ENCODE results near the gene ETV5.
"Not testable (repeated sequence)": the region's sequence is repeated elsewhere in the genome, so short reads cannot be mapped to it uniquely, and the experiment has no call there.

ETV5 gene

GRCh38 chr3:186019288-186019687, 89.6 kb downstream of the ETV5 start:
- not testable (repeated sequence) for H3K36me3 ChIP-seq (ENCODE audit: control insufficient read depth, insufficient read depth, low read length, severe bottlenecking); DNase-seq (ENCODE audit: low read depth); H3K4me3 ChIP-seq (ENCODE audit: low read length); H3K27me3 ChIP-seq (replicated peaks; ENCODE audit: control insufficient read depth, insufficient read depth, low read length); H3K9ac ChIP-seq (ENCODE audit: low read length)
- H3K4me1 ChIP-seq (ENCODE audit: control insufficient read depth, insufficient read depth, low read length): peaks cover 23% of the 10 kb centered on the region
- peaks cover 10% of the 10 kb centered on the region for H3K9me3 ChIP-seq (ENCODE audit: control insufficient read depth, low read length)

DNA sequence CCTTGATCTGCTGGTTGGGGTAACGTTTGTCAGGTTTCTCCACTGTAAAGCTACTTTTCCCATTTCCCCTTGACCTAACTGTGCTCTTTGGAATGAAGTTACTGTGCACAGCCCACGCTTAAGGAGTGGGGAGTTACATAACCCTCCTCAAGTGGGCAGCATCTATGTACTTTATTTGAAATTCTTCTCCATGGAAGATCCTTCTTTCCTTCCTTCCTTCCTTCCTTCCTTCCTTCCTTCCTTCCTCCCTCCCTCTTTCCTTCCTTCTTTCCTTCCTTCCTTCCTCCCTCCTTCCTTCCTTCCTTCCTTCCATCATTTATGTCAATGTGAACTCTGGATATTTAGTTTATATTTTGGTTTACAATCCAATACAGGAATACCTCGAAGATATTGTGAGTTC, 94.0 kb downstream of the ETV5 start:
- Histone ChIP-seq H3K4me3 (ENCODE audit: low read length) (no peak overlapping the region), H3K9me3 (ENCODE audit: control insufficient read depth, low read length) (peaks cover 10% of the 10 kb centered on the region), H3K36me3 (ENCODE audit: control insufficient read depth, insufficient read depth, low read length, severe bottlenecking) (no peaks in the 10 kb centered on the region), H3K9ac (ENCODE audit: low read length) (no peak overlapping the region), H3K4me1 (ENCODE audit: control insufficient read depth, insufficient read depth, low read length) (no peaks in the 10 kb centered on the region), H3K27me3 (replicated peaks; ENCODE audit: control insufficient read depth, insufficient read depth, low read length) (peaks cover 2% of the 10 kb centered on the region)
- DNase-seq (ENCODE audit: low read depth): no peak

GRCh38 chr3:186013312-186013711, 95.6 kb downstream of the ETV5 start:
- H3K9ac ChIP-seq (ENCODE audit: low read length): no peak overlapping the region
- H3K36me3 ChIP-seq (ENCODE audit: control insufficient read depth, insufficient read depth, low read length, severe bottlenecking): no peaks in the 10 kb centered on the region
- no peak for DNase-seq (ENCODE audit: low read depth)
- H3K4me1 ChIP-seq (ENCODE audit: control insufficient read depth, insufficient read depth, low read length): no peaks in the 10 kb centered on the region
- H3K4me3 ChIP-seq (ENCODE audit: low read length): no peak overlapping the region
- H3K9me3 ChIP-seq (ENCODE audit: control insufficient read depth, low read length): peaks cover 10% of the 10 kb centered on the region
- peaks cover 2% of the 10 kb centered on the region for H3K27me3 ChIP-seq (replicated peaks; ENCODE audit: control insufficient read depth, insufficient read depth, low read length)

DNA sequence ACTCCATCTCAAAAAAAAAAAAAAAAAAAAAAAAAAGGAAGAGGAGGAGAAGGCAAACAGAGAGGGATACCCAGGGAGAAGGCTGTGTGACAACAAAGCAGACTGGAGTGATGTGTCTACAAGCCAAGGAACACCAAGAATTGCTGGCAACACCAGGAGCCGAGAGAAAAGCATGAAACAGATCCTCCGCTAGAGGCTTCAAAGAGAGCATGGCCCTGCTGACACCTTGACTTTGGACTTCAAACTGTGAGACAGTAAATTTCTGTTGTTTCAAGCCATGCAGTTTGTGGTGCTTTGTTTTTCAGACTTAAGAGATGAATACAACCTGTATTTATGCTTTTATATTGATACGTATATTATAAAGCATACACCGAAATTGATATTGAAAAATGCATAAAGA, 96.8 kb downstream of the ETV5 start:
- Histone ChIP-seq H3K9ac (ENCODE audit: low read length) (no peak overlapping the region), H3K4me3 (ENCODE audit: low read length) (no peak overlapping the region), H3K27me3 (replicated peaks; ENCODE audit: control insufficient read depth, insufficient read depth, low read length) (peaks cover 2% of the 10 kb centered on the region), H3K36me3 (ENCODE audit: control insufficient read depth, insufficient read depth, low read length, severe bottlenecking) (no peaks in the 10 kb centered on the region), H3K4me1 (ENCODE audit: control insufficient read depth, insufficient read depth, low read length) (no peaks in the 10 kb centered on the region), H3K9me3 (ENCODE audit: control insufficient read depth, low read length) (peaks cover 10% of the 10 kb centered on the region)
- DNase-seq (ENCODE audit: low read depth): no peak

DNA sequence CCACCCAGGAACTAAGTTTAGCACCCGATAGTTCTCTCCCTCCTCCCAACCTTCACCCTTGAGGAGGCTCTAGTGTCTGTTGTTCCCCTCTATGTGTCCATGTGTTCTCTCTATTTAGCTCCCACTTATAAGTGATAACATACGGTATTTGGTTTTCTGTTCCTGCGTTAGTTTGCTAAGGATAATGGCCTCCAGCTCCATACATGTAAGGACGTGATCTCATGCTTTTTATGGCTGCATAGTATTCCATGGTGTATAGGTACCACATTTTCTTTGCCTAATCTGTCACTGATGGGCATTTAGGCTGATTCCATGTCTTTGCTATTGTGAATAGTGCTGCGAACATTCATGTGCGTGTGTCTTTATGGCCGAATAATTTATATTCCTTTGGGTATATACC, 104.2 kb downstream of the ETV5 start:
- no peaks in the 10 kb centered on the region for H3K9me3 ChIP-seq (ENCODE audit: control insufficient read depth, low read length)
- no peaks in the 10 kb centered on the region for H3K27me3 ChIP-seq (replicated peaks; ENCODE audit: control insufficient read depth, insufficient read depth, low read length)
- H3K36me3 ChIP-seq (ENCODE audit: control insufficient read depth, insufficient read depth, low read length, severe bottlenecking): no peaks in the 10 kb centered on the region
- H3K4me1 ChIP-seq (ENCODE audit: control insufficient read depth, insufficient read depth, low read length): no peaks in the 10 kb centered on the region
- no peak overlapping the region for H3K9ac ChIP-seq (ENCODE audit: low read length)
- no peak overlapping the region for H3K4me3 ChIP-seq (ENCODE audit: low read length)
- DNase-seq (ENCODE audit: low read depth): no peak

DNA sequence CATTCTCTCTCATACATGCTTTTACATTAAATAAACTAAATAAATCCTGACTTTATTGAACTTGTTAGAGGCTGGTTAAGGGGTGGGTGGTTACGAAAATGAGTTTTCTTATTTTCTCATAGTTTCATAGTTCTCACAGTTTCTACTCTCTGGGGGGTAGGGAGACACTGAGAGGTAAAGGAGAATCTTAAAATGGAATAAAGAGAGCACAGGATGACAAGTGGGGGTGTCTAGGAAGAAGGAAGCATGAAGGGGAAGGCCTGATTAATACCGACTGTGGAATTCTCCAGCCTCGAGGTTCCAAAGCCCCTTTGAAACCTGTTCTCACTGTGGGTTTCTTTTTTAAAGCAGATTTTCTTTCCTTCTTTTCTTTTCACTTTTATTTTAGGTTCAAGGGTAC, 104.7 kb downstream of the ETV5 start:
- H3K36me3 ChIP-seq (ENCODE audit: control insufficient read depth, insufficient read depth, low read length, severe bottlenecking): no peaks in the 10 kb centered on the region
- no peaks in the 10 kb centered on the region for H3K9me3 ChIP-seq (ENCODE audit: control insufficient read depth, low read length)
- no peaks in the 10 kb centered on the region for H3K27me3 ChIP-seq (replicated peaks; ENCODE audit: control insufficient read depth, insufficient read depth, low read length)
- H3K4me1 ChIP-seq (ENCODE audit: control insufficient read depth, insufficient read depth, low read length): no peaks in the 10 kb centered on the region
- H3K4me3 ChIP-seq (ENCODE audit: low read length): no peak overlapping the region
- no peak overlapping the region for H3K9ac ChIP-seq (ENCODE audit: low read length)
- no peak for DNase-seq (ENCODE audit: low read depth)

GRCh38 chr3:186003610-186004009, 105.3 kb downstream of the ETV5 start:
- no peaks in the 10 kb centered on the region for H3K27me3 ChIP-seq (replicated peaks; ENCODE audit: control insufficient read depth, insufficient read depth, low read length)
- no peaks in the 10 kb centered on the region for H3K36me3 ChIP-seq (ENCODE audit: control insufficient read depth, insufficient read depth, low read length, severe bottlenecking)
- no peak overlapping the region for H3K4me3 ChIP-seq (ENCODE audit: low read length)
- no peaks in the 10 kb centered on the region for H3K9me3 ChIP-seq (ENCODE audit: control insufficient read depth, low read length)
- DNase-seq (ENCODE audit: low read depth): no peak
- no peaks in the 10 kb centered on the region for H3K4me1 ChIP-seq (ENCODE audit: control insufficient read depth, insufficient read depth, low read length)
- no peak overlapping the region for H3K9ac ChIP-seq (ENCODE audit: low read length)

- Histone ChIP-seq H3K4me3 (ENCODE audit: low read length) (no peak overlapping the region), H3K9ac (ENCODE audit: low read length) (no peak overlapping the region), H3K27me3 (replicated peaks; ENCODE audit: control insufficient read depth, insufficient read depth, low read length) (no peaks in the 10 kb centered on the region), H3K4me1 (ENCODE audit: control insufficient read depth, insufficient read depth, low read length) (no peaks in the 10 kb centered on the region), H3K36me3 (ENCODE audit: control insufficient read depth, insufficient read depth, low read length, severe bottlenecking) (no peaks in the 10 kb centered on the region), H3K9me3 (ENCODE audit: control insufficient read depth, low read length) (no peaks in the 10 kb centered on the region)
- no peak for DNase-seq (ENCODE audit: low read depth)
Observed at GRCh38 chr3:186002884-186003472, 105.9 kb downstream of the ETV5 start.

- no peak for DNase-seq (ENCODE audit: low read depth)
- Histone ChIP-seq H3K36me3 (ENCODE audit: control insufficient read depth, insufficient read depth, low read length, severe bottlenecking) (no peaks in the 10 kb centered on the region), H3K9me3 (ENCODE audit: control insufficient read depth, low read length) (no peaks in the 10 kb centered on the region), H3K9ac (ENCODE audit: low read length) (no peak overlapping the region), H3K4me3 (ENCODE audit: low read length) (no peak overlapping the region), H3K27me3 (replicated peaks; ENCODE audit: control insufficient read depth, insufficient read depth, low read length) (no peaks in the 10 kb centered on the region), H3K4me1 (ENCODE audit: control insufficient read depth, insufficient read depth, low read length) (no peaks in the 10 kb centered on the region)
Observed at GRCh38 chr3:186001842-186002241, 107.0 kb downstream of the ETV5 start.

GRCh38 chr3:185999221-185999620, 109.7 kb downstream of the ETV5 start:
- Histone ChIP-seq H3K4me3 (ENCODE audit: low read length) (no peak overlapping the region), H3K36me3 (ENCODE audit: control insufficient read depth, insufficient read depth, low read length, severe bottlenecking) (no peaks in the 10 kb centered on the region)

DNA sequence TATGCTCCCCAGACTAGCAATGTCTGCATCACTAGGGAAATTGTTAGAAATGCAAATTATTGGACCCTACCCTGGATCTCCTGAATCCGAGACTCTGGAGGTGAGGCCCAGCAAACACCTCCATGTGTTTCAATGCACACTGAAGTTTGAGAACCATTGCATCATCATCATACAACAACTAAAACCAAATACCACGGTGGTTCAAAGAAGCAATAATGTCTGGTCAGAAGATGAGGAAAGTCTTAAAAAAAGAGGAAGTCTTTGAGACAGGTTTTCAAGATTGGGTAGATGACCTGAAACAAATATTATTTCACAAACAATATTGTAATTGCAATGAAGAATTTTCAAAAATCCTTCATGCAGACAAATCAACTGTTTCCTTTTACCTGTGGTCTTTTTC, 110.8 kb downstream of the ETV5 start:
- Histone ChIP-seq H3K36me3 (ENCODE audit: control insufficient read depth, insufficient read depth, low read length, severe bottlenecking) (no peaks in the 10 kb centered on the region), H3K9me3 (ENCODE audit: control insufficient read depth, low read length) (no peaks in the 10 kb centered on the region), H3K4me1 (ENCODE audit: control insufficient read depth, insufficient read depth, low read length) (peaks cover 26% of the 10 kb centered on the region), H3K4me3 (ENCODE audit: low read length) (no peak overlapping the region), H3K9ac (ENCODE audit: low read length) (no peak overlapping the region), H3K27me3 (replicated peaks; ENCODE audit: control insufficient read depth, insufficient read depth, low read length) (no peaks in the 10 kb centered on the region)
- no peak for DNase-seq (ENCODE audit: low read depth)

More at GRCh38 chr3:185999221-185999620, 109.7 kb downstream of the ETV5 start:
- Histone ChIP-seq H3K27me3 (replicated peaks; ENCODE audit: control insufficient read depth, insufficient read depth, low read length) (no peaks in the 10 kb centered on the region), H3K9ac (ENCODE audit: low read length) (no peak overlapping the region), H3K9me3 (ENCODE audit: control insufficient read depth, low read length) (no peaks in the 10 kb centered on the region), H3K4me1 (ENCODE audit: control insufficient read depth, insufficient read depth, low read length) (peaks cover 19% of the 10 kb centered on the region)
- DNase-seq (ENCODE audit: low read depth): no peak

- H3K9ac ChIP-seq (ENCODE audit: low read length): no peak overlapping the region
- peaks cover 36% of the 10 kb centered on the region for H3K4me1 ChIP-seq (ENCODE audit: control insufficient read depth, insufficient read depth, low read length)
- no peaks in the 10 kb centered on the region for H3K36me3 ChIP-seq (ENCODE audit: control insufficient read depth, insufficient read depth, low read length, severe bottlenecking)
- H3K9me3 ChIP-seq (ENCODE audit: control insufficient read depth, low read length): no peaks in the 10 kb centered on the region
- no peaks in the 10 kb centered on the region for H3K27me3 ChIP-seq (replicated peaks; ENCODE audit: control insufficient read depth, insufficient read depth, low read length)
- no peak for DNase-seq (ENCODE audit: low read depth)
- no peak overlapping the region for H3K4me3 ChIP-seq (ENCODE audit: low read length)
Observed at GRCh38 chr3:185997130-185997529, 111.8 kb downstream of the ETV5 start.
